RWPE1 (cell line): ENCODE measurements around the gene MFSD6.

Experiments
- CTCF ChIA-PET: fragments of 350-600 bp; sonication (Branson Sonifier 250); formaldehyde crosslinking; extraction: SDS; loops from one replicate; lab custom pipeline; 2021; lab: Yijun Ruan, JAX
- POLR2A ChIA-PET: fragments of 400-600 bp; formaldehyde crosslinking; extraction: SDS; loops from one replicate; lab custom pipeline; 2020; ENCODE audit warnings: antibody characterized with exemption; ENCODE audit not compliant: low non-redundant PET; lab: Yijun Ruan, JAX
- DNase-seq: peaks from one replicate; pipeline ENCODE4 v3.0.0; 2012; ENCODE audit warnings: low spot score
- H3K27ac ChIP-seq: fragments of 450-650 bp; 2 replicates; pipeline ENCODE4 v1.5.1; 2017
- TF ChIP-seq, protein P1 (sequence below): fragments of 450-650 bp; conservative IDR thresholded peaks from 2 replicates; pipeline ENCODE4 v1.5.1; 2017; ENCODE audit warnings: low read depth, mild to moderate bottlenecking

MFSD6 gene

DNA sequence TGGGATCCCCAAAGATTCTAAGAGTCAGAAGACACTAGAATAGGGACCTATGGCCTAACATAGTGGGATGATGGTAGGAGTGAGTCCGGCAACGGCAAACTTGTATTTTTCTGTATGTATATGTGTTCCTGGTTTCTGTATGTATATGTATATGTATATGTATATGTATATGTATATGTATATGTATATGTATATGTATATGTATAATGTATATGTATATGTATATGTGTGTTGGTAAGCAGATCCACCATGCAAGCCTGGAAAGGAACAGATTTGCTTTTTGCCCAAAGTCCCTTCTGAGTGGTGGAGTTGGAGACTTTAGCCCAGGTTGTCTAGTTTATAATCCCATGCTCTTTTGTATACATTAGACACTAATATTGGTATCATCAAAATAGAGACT is 46.6 kb downstream of the MFSD6 start:
- no peak overlapping the region for H3K27ac ChIP-seq
- DNase-seq, result no peak
- CTCF ChIA-PET, result no interaction called here
- TF ChIP-seq, protein P1, sequence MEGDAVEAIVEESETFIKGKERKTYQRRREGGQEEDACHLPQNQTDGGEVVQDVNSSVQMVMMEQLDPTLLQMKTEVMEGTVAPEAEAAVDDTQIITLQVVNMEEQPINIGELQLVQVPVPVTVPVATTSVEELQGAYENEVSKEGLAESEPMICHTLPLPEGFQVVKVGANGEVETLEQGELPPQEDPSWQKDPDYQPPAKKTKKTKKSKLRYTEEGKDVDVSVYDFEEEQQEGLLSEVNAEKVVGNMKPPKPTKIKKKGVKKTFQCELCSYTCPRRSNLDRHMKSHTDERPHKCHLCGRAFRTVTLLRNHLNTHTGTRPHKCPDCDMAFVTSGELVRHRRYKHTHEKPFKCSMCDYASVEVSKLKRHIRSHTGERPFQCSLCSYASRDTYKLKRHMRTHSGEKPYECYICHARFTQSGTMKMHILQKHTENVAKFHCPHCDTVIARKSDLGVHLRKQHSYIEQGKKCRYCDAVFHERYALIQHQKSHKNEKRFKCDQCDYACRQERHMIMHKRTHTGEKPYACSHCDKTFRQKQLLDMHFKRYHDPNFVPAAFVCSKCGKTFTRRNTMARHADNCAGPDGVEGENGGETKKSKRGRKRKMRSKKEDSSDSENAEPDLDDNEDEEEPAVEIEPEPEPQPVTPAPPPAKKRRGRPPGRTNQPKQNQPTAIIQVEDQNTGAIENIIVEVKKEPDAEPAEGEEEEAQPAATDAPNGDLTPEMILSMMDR, result no peak
- POLR2A ChIA-PET, result no interaction called here

DNA sequence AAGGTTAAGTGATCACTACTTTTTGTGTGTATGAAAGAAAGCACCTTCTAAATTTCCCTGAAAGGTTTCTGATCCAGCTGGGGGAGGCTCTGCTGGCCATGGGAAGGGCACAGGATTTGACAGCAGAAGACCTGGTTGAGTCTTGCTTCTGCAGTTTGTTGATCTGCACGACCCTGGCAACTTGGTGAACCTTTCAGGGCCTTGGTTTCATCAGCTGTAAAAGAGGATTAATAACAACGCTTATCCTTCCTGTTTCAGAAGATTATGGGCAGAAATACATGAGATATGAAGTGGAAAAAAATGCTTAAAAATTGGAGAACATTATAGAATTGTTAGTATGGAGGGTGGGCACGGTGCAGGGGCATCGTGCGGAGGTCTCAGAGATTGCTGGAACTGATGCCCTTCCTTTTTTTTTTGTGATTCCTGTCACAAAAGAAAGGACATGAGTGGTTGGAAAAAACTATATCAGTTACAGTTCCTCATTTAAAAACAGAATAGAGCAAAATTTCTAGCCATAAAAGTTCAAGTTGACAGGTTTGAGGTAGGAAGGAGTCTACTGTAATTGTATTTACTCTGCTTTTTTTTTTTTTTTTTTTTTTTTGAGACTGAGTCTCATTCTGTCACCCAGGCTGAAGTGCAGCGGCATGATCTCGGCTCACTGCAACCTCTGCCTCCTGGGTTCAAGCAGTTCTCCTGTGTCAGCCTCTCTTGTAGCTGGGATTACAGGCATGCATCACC is 47.4 kb downstream of the MFSD6 start:
- TF ChIP-seq, protein P1, result no peak
- DNase-seq, result no peak
- H3K27ac ChIP-seq, result no peak overlapping the region
- POLR2A ChIA-PET, result no interaction called here
- CTCF ChIA-PET, result no interaction called here

- DNase-seq, result no peak
- TF ChIP-seq, protein P1, result no peak
- ChIA-PET POLR2A (no interaction called here), CTCF (interaction anchor here (1.0 kb wide), 1 partner anchor 11 kb away, joined by 3 read pairs; no protein-coding TSS in a partner anchor)
- H3K27ac ChIP-seq, result no peak overlapping the region
These were observed 48.7 kb downstream of the MFSD6 start for GRCh38 chr2:190456833-190457232.

- POLR2A ChIA-PET, result no interaction called here
- TF ChIP-seq, protein P1, result no peak
- CTCF ChIA-PET, result interaction anchor here (1.0 kb wide), 1 partner anchor 11 kb away, joined by 3 read pairs; no protein-coding TSS in a partner anchor
These were observed 49.1 kb downstream of the MFSD6 start for GRCh38 chr2:190457256-190457655.

DNA sequence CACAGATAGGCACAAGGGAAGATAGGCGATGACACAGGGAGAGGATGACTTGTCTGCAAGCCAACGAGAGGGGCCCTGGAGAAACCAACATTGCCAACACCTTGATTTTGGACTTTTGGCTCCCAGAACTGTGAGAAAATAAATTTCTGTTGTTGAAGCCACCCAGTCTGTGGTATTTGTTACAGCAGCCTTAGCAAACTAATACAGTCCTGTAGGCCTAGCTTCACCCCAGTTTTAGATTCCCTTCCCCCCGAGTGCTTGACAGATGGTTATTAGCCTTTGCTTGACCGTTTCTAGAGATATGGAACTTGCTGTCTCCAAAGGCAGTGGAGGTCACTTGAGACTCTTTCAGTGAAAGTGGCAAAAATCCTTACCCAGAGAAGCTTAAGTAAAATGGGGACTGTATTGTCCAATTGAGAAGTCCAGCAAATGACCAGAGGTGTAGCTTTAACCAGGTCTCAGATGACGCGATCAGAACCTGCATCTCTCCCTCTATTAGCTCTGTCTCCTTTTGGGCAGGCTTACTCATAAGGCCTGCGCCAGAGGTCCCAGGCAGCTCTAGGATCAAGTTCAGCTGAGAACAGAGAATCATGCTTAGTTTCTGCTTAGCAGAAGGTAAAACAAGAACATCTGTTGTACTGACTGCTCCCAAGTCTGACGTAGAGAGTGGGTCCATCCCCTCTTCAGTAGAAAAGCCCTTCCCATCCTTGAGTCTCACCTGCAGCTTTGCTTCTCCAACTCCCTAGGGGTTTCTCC is 50.4 kb downstream of the MFSD6 start:
- POLR2A ChIA-PET, result no interaction called here
- DNase-seq, result no peak
- CTCF ChIA-PET, result no interaction called here
- no peak overlapping the region for H3K27ac ChIP-seq
- TF ChIP-seq, protein P1, result no peak

More at GRCh38 chr2:190457256-190457655, 49.1 kb downstream of the MFSD6 start:
- no peak for DNase-seq
- no peak overlapping the region for H3K27ac ChIP-seq

DNA sequence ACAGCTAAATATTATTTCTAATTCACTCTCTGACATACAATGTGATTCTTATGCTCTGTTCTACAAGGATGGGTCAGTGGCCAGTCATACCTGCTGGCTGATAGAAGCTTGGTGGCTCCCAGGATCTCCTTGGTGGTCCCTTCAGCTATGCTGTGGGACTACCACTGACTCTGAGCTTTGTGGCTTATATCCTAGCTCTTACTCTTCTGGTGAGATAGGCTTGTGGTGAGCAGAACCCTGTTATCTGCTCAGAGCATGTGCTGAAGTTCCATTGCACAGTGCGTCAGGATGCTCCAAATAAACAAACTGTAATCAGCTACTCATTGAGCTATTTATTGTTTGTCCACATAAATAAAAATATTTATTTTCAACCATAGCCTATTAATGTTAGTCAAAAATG is 51.7 kb downstream of the MFSD6 start:
- DNase-seq, result no peak
- no peak overlapping the region for H3K27ac ChIP-seq
- CTCF ChIA-PET, result no interaction called here
- POLR2A ChIA-PET, result no interaction called here
- TF ChIP-seq, protein P1, result no peak
